Erythroblast (primary cell): ENCODE measurements around the gene SLC9B2.

Source experiments
- GATA1 ChIP-seq: IDR thresholded peaks from 2 replicates; pipeline ENCODE4 v1.6.1; 2011; ENCODE audit warnings: low read depth, mild to moderate bottlenecking, control low read depth, low read length, moderate library complexity
- POLR2A ChIP-seq: IDR thresholded peaks from 2 replicates; pipeline ENCODE4 v1.6.1; 2011; ENCODE audit warnings: mild to moderate bottlenecking, low read length

GRCh38 chr4:103018391-103019307 is 57.9 kb downstream of the SLC9B2 start:
- no peak for TF ChIP-seq POLR2A
- no peak for TF ChIP-seq GATA1
